ENCODE measurements around the gene DCC. TPM values are rescaled to one million over a fixed set of nuclear protein-coding genes. Genes with fewer than 3 reads are reported as not detected.

Gene DCC
- total and polyA plus RNA-seq, 9 of the 15 experiments (the other 6 are each of a cell fraction or from before 2014, with no cell fraction given) = not detected

- TF ChIP-seq ZNF277 (CRISPR knock-in tag; IDR thresholded peaks at IDR 0.05; ENCODE audit: borderline replicate concordance) = no peak
- TF ChIP-seq ZNF740 (CRISPR knock-in tag; IDR thresholded peaks at IDR 0.05) = no peak
- TF ChIP-seq ZNF740 (tag; IDR thresholded peaks at IDR 0.05) = no peak
- TF ChIP-seq REST (IDR thresholded peaks at IDR 0.05; ENCODE audit: borderline replicate concordance) = no peak
- no peak for TF ChIP-seq REST (CRISPR knock-in tag; IDR thresholded peaks at IDR 0.05; ENCODE audit: low read depth)
Observed at GRCh38 chr18:52829876-52830405, 489.9 kb downstream of the DCC start (continued).

All from K562 (cell line).